NCI-H2081 treated with DMSO at 0.1 percent for 48 hours (cell line): ENCODE results near the gene TRAF4.
"Not testable (repeated sequence)": the region's sequence is repeated elsewhere in the genome, so short reads cannot be mapped to it uniquely, and the experiment has no call there.

Experiments used
- DNase-seq: peaks from one replicate; lab custom pipeline; 2025; lab: John Stamatoyannopoulos, UW

TRAF4 gene

DNA sequence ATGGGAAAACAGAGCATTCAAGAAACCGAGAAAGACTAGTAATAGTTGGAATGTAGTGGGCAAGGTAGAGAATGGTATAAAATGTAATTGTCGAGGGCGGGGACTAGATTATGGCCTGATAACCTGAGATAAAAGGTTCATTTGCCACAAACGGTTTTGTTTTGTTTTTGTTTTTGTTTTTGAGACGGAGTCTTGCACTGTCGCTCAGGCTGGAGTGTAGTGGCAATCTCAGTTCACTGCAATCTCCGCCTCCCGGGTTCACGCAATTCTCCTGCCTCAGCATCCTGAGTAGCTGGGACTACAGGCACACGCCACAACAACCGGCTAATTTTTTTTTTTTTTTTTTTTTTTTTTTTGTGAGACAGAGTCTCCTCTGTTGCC is 13.9 kb upstream of the TRAF4 start:
- DNase-seq, result no peak

GRCh38 chr17:28733346-28733745 is 10.5 kb upstream of the TRAF4 start:
- DNase-seq, result no peak

DNA sequence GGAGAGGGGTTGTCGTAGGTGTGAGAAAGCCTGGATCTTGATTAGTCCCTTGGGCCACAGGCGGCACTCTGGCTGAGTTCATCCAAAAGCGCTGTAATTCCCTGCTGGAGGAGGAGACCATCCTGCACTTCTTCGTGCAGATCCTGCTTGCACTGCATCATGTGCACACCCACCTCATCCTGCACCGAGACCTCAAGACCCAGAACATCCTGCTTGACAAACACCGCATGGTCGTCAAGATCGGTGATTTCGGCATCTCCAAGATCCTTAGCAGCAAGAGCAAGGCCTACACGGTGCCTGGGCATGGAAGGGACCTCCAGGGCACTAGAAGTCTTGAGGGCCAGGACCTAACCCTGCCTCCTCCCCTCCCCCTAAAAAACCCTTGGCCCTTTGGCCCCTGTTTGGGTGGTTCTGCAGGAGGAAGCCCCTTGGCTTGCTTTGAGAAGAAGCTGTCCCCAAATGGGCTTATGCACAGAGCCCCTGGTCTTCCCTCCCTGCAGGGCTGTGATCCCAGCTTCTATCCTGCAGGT is 9.0 kb upstream of the TRAF4 start:
- DNase-seq, result no peak

DNA sequence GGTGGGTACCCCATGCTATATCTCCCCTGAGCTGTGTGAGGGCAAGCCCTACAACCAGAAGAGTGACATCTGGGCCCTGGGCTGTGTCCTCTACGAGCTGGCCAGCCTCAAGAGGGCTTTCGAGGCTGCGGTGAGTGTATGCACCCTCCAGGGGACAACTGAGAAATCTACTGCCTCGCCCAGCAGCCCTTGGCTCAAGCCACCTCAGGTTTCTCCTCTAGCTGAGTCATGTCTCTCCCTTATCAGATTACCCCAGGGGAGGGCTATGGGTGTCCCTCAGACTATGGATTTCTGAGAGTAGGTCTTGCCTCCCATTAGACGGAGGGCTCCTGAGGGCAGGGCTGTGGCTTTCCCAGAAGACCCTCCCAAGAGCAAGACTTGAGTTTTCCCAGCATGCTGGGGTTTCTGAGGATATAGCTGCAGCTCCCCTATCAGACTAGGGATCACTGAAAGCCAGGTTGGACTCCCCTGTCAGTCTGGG is 8.5 kb upstream of the TRAF4 start:
- DNase-seq, result no peak

- not testable (repeated sequence) for DNase-seq
Measured at GRCh38 chr17:28735913-28736769, 7.7 kb upstream of the TRAF4 start.

DNA sequence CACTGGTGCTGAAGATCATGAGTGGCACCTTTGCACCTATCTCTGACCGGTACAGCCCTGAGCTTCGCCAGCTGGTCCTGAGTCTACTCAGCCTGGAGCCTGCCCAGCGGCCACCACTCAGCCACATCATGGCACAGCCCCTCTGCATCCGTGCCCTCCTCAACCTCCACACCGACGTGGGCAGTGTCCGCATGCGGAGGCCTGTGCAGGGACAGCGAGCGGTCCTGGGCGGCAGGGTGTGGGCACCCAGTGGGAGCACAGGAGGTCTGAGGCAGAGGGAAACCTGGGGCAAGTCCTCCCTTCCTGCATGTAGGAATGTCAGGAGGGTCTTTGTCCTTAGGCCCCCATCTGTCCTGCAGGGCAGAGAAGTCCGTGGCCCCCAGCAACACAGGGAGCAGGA is 6.5 kb upstream of the TRAF4 start:
- DNase-seq, result no peak

GRCh38 chr17:28737770-28738679 is 5.8 kb upstream of the TRAF4 start:
- no peak for DNase-seq

GRCh38 chr17:28738680-28739384 is 5.0 kb upstream of the TRAF4 start:
- no peak for DNase-seq

- no peak for DNase-seq
Measured at GRCh38 chr17:28740406-28741357, 3.1 kb upstream of the TRAF4 start.

GRCh38 chr17:28741358-28742349 is 2.2 kb upstream of the TRAF4 start:
- DNase-seq, result no peak

DNA sequence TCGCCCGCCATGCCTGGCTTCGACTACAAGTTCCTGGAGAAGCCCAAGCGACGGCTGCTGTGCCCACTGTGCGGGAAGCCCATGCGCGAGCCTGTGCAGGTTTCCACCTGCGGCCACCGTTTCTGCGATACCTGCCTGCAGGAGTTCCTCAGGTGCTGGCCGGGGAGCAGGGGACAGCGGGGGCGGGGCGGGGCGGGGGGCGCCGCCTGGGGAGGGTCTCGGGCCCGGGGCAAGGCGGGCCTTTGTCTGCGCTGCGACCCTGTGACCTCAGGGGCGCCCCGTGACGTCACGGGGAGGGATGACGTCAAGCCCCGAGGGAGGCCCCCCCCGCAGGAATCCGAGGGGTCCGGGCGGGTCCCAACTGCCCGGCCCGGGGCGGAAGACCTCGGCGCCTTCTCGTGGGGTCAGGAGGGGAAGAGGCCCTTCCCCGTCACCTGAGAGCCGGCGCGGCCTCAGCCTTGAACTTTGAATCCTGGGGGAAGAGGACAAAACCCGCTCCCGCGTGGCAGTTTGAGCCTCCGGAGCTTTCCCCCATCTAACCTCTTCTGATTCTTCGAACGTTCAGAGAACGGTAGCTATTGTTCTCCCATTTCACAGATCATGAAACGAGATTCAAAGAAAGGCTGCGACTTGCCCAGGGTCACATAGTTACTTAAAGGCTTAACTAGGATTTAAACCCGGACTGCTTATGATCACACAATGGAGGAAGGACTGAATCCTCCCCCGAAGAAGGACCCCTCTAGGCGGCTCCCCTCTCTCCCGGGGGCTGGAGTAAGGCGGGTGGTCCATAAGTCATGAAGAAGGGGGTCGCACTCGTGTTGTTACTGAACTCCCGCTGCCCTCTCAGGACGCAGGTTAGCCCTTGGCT is 527 bp downstream of the TRAF4 start:
- DNase-seq, result no peak

GRCh38 chr17:28744972-28745785 is 1.4 kb downstream of the TRAF4 start:
- DNase-seq, result no peak

DNA sequence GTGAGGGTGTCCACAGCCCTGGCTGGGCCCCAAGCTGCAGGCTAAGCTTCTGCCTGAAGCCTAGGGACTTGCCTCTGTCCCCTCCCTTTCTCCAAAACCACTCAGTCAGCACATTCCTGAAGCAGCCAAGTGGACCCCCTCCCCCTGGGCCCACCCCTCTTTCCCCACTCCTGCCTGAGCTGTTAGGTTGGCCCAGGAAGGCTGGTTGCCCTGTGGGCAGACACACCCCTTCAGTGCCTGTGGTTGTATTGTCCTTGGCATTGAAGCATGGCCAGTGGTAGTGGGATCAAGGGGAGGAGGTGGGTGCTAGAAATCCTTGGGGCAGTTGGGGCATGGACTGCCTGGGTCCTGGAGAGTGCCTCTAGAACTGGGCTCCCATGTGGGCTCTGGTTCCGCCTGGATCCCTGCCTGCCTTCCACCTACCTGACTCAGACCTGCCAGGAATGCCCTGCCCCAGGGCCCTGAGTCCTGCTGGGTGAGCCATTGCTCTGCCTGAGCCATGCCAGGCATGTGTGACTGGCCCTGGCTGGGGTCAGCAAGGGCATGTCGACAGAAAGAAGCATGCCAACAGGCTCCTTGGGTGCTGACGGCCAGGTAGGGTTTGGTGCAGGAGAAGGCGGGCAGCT is 2.1 kb downstream of the TRAF4 start:
- no peak for DNase-seq

DNA sequence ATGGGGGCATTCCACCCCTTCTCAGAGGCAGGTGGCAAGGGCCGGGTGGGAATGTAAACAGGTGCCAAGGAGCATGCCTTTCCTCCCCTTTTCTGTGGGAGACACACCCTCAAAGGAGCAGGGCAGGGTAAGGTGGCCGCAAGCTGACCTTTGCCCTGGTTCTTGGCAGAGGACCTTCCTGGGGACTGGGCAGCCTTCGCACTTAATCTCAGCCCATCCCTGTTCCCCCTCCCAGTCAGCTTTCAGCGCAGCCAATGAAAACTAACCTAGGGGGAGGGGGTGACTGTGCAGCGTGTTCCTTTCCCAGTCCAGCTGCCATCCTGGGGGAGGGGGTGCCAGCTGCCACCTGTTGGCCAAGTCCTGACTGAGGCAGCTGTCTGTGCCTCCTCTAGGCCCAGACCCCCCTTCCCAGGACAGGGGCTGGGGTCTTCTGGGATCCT is 2.8 kb downstream of the TRAF4 start:
- no peak for DNase-seq

DNA sequence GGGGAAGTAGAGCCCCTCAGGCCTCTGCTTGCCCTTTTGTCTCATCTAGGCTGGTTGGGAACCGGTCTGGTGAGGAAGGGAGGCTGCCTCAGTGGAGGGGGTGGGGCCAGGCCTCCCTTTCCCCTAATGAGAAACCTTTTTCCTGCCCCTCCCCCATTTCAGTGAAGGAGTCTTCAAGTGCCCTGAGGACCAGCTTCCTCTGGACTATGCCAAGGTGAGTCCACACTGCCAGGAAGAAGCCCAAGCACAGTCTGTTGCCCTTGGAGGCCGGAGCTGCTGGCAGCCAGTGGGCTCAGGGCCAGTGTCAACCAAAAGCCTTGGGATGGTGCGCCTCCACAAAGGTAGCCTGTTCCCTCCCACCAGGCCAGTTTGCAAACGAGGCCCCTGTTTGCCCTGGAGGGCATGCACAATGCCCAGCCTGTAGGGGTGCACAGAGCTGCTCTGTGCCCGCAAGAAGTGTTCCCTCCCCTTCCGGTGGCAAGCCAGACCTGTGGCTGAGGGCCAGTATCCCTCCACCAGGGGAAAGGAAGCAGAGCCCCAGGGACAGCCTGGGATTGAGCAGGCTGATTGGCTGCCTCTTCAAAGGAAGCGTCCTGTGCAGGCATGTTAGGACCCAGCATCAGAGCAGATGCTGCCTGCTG is 3.4 kb downstream of the TRAF4 start:
- no peak for DNase-seq
